Transverse colon (tissue), 4 donors: ENCODE data around the gene APC2.

Experiments used
- POLR2A ChIP-seq: fragments of 450-650 bp; IDR thresholded peaks from one replicate; pipeline ENCODE4 v1.6.1; 2016; ENCODE audit warnings: antibody characterized with exemption, mild to moderate bottlenecking, moderate library complexity
- POLR2AphosphoS5 ChIP-seq, 3 donors: sonication (generic); formaldehyde crosslinking; IDR thresholded peaks; one replicate each; pipeline ENCODE4 v1.6.1; 2016; ENCODE audit warnings: antibody characterized with exemption in 3 of 3
- TF ChIP-seq, protein P1 (sequence below), 5 experiments: fragments of 200-600 bp in 3 of 5; fragments of 450-650 bp in 2 of 5; sonication (generic) in 3 of 5; IDR thresholded peaks; 1 replicate in 2 of 5; 2 replicates in 3 of 5; pipeline ENCODE4 v1.5.1; 2016 to 2017; ENCODE audit warnings: antibody characterized with exemption in 5 of 5, inconsistent platforms in 3 of 5, mild to moderate bottlenecking in 2 of 5, moderate library complexity in 1 of 5

DNA sequence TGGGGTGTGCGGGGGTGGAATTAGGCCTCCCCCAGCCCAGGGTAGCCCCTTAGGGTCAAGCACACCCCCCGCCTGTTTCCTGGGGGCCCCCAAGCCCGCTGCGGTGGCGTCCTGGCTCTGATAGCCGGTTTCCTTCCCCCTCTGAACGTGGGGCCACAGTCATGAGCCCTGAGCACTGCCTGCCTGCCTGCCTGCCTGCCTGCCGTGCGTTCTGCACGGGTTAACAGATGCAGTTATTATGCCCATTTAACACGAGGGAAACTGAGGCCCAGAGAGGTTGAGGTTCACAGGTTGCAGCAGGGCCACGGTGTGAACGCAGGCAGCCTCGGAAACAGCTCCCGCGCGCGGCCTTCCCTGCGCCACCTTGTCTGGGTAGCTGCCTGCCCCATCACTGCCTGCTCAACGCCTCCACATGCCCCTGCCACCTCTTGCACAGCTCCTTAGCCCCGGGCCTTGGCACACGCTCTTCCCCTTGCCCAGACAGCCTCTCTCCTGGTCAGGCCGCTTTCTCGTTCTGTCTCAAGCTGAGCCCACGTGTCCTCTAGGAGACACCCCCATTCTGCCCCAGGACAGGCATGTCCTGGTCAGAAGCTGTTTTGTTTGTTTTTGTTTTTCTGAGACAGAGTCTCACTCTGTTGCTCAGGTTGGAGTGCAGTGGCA, 47.4 kb upstream of the APC2 start:
- TF ChIP-seq POLR2AphosphoS5 (IDR thresholded peaks at IDR 0.05) (no peak), POLR2A (no peak)
- TF ChIP-seq, protein P1, sequence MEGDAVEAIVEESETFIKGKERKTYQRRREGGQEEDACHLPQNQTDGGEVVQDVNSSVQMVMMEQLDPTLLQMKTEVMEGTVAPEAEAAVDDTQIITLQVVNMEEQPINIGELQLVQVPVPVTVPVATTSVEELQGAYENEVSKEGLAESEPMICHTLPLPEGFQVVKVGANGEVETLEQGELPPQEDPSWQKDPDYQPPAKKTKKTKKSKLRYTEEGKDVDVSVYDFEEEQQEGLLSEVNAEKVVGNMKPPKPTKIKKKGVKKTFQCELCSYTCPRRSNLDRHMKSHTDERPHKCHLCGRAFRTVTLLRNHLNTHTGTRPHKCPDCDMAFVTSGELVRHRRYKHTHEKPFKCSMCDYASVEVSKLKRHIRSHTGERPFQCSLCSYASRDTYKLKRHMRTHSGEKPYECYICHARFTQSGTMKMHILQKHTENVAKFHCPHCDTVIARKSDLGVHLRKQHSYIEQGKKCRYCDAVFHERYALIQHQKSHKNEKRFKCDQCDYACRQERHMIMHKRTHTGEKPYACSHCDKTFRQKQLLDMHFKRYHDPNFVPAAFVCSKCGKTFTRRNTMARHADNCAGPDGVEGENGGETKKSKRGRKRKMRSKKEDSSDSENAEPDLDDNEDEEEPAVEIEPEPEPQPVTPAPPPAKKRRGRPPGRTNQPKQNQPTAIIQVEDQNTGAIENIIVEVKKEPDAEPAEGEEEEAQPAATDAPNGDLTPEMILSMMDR (IDR thresholded peaks at IDR 0.05), result no peak
